Measurements from ENCODE around the gene YTHDC2. TPM values are rescaled to one million over a fixed set of nuclear protein-coding genes. Genes with fewer than 3 reads are reported as not detected.

The YTHDC2 gene
- total RNA-seq, 1 experiment from 2014 or later = 24.6 TPM

GRCh38 chr5:113548396-113548795 is 34.9 kb downstream of the YTHDC2 start:
- Mint-ChIP-seq H3K27me3 (ENCODE audit: insufficient read depth, unreplicated experiment) (no peaks in the 10 kb centered on the region), H3K27ac (ENCODE audit: low read depth, unreplicated experiment) (no peak overlapping the region), H3K4me3 (ENCODE audit: unreplicated experiment) (no peak overlapping the region), H3K36me3 (ENCODE audit: insufficient read depth, unreplicated experiment) (peaks cover 64% of the 10 kb centered on the region), H3K9me3 (ENCODE audit: unreplicated experiment) (no peaks in the 10 kb centered on the region), H3K4me1 (ENCODE audit: insufficient read depth, unreplicated experiment) (peaks cover 13% of the 10 kb centered on the region)
- no peak for DNase-seq (ENCODE audit: unreplicated experiment)
- intact Hi-C loops (cut with micrococcal nuclease) = no loop called here
- POLR2A ChIA-PET = no interaction called here
- CTCF ChIA-PET = no interaction called here
- no TSS peak for BruUV-seq (replicated peaks)
- no peak for TF ChIP-seq CTCF (IDR thresholded peaks at IDR 0.05; ENCODE audit: unreplicated experiment)

- Mint-ChIP-seq H3K4me1 (ENCODE audit: insufficient read depth, unreplicated experiment) (peaks cover 2% of the 10 kb centered on the region), H3K9me3 (ENCODE audit: unreplicated experiment) (no peaks in the 10 kb centered on the region), H3K4me3 (ENCODE audit: unreplicated experiment) (no peak overlapping the region), H3K36me3 (ENCODE audit: insufficient read depth, unreplicated experiment) (peaks cover 64% of the 10 kb centered on the region), H3K27me3 (ENCODE audit: insufficient read depth, unreplicated experiment) (no peaks in the 10 kb centered on the region), H3K27ac (ENCODE audit: low read depth, unreplicated experiment) (no peak overlapping the region)
- intact Hi-C loops (cut with micrococcal nuclease) = no loop called here
- BruUV-seq (replicated peaks) = no TSS peak
- POLR2A ChIA-PET = no interaction called here
- DNase-seq (ENCODE audit: unreplicated experiment) = no peak
- no peak for TF ChIP-seq CTCF (IDR thresholded peaks at IDR 0.05; ENCODE audit: unreplicated experiment)
- CTCF ChIA-PET = interaction anchor here (1.1 to 1.2 kb wide), 2 partner anchors 16 to 557 kb away, joined by 3 read pairs; no protein-coding TSS in a partner anchor
Measured at GRCh38 chr5:113552137-113552536, 38.6 kb downstream of the YTHDC2 start.

- no TSS peak for BruUV-seq (replicated peaks)
Measured at GRCh38 chr5:113552620-113553019, 39.1 kb downstream of the YTHDC2 start.

GRCh38 chr5:113562828-113563400 is 49.4 kb downstream of the YTHDC2 start:
- no peak for TF ChIP-seq CTCF (IDR thresholded peaks at IDR 0.05; ENCODE audit: unreplicated experiment)
- Mint-ChIP-seq H3K9me3 (ENCODE audit: unreplicated experiment) (no peaks in the 10 kb centered on the region), H3K4me1 (ENCODE audit: insufficient read depth, unreplicated experiment) (no peaks in the 10 kb centered on the region), H3K27ac (ENCODE audit: low read depth, unreplicated experiment) (no peak overlapping the region), H3K27me3 (ENCODE audit: insufficient read depth, unreplicated experiment) (no peaks in the 10 kb centered on the region), H3K4me3 (ENCODE audit: unreplicated experiment) (no peak overlapping the region), H3K36me3 (ENCODE audit: insufficient read depth, unreplicated experiment) (peaks cover 68% of the 10 kb centered on the region)
- BruUV-seq (replicated peaks) = no TSS peak
- no peak for DNase-seq (ENCODE audit: unreplicated experiment)
- POLR2A ChIA-PET = interaction anchor here (0.6 kb wide), 1 partner anchor 51 kb away, joined by 4 read pairs; no protein-coding TSS in a partner anchor
- CTCF ChIA-PET = interaction anchor here (0.7 to 1.0 kb wide), 2 partner anchors 183 to 888 kb away, joined by 3 to 4 read pairs; no protein-coding TSS in a partner anchor
- intact Hi-C loops (cut with micrococcal nuclease) = no loop called here

More at GRCh38 chr5:113552620-113553019, 39.1 kb downstream of the YTHDC2 start:
- no peak overlapping the region for H3K4me3 Mint-ChIP-seq (ENCODE audit: unreplicated experiment)
- intact Hi-C loops (cut with micrococcal nuclease) = no loop called here
- ChIA-PET POLR2A (no interaction called here), CTCF (interaction anchor here (0.6 to 1.2 kb wide), 3 partner anchors 15 to 557 kb away, joined by 3 read pairs; no protein-coding TSS in a partner anchor)
- H3K4me1 Mint-ChIP-seq (ENCODE audit: insufficient read depth, unreplicated experiment) = no peaks in the 10 kb centered on the region
- no peaks in the 10 kb centered on the region for H3K9me3 Mint-ChIP-seq (ENCODE audit: unreplicated experiment)
- no peak for TF ChIP-seq CTCF (IDR thresholded peaks at IDR 0.05; ENCODE audit: unreplicated experiment)
- no peaks in the 10 kb centered on the region for H3K27me3 Mint-ChIP-seq (ENCODE audit: insufficient read depth, unreplicated experiment)
- H3K27ac Mint-ChIP-seq (ENCODE audit: low read depth, unreplicated experiment) = no peak overlapping the region
- peaks cover 60% of the 10 kb centered on the region for H3K36me3 Mint-ChIP-seq (ENCODE audit: insufficient read depth, unreplicated experiment)
- no peak for DNase-seq (ENCODE audit: unreplicated experiment)
